Osteoblast (primary cell): ENCODE measurements around the gene AOAH. TPM values are rescaled to one million over a fixed set of nuclear protein-coding genes. Genes with fewer than 3 reads are reported as not detected.
"Not testable (repeated sequence)": the region's sequence is repeated elsewhere in the genome, so short reads cannot be mapped to it uniquely, and the experiment has no call there.

Source experiments
- DNase-seq: peaks from one replicate; pipeline ENCODE4 v3.0.0; 2011; ENCODE audit warnings: low spot score, mixed read lengths; ENCODE audit not compliant: insufficient read length; ENCODE audit errors: missing footprints
- H2AFZ ChIP-seq: 2 replicates; pipeline ENCODE4 v1.6.0; 2011; ENCODE audit warnings: mild to moderate bottlenecking, low read length
- H3K27ac ChIP-seq: 2 replicates; pipeline ENCODE4 v1.5.1; 2011; ENCODE audit warnings: mild to moderate bottlenecking, low read depth, low read length, moderate library complexity
- H3K27me3 ChIP-seq: 2 replicates; pipeline ENCODE4 v1.6.0; 2012; ENCODE audit warnings: mild to moderate bottlenecking, control low read depth, inconsistent platforms, low read length, moderate library complexity; ENCODE audit not compliant: insufficient read depth
- H3K36me3 ChIP-seq: 2 replicates; pipeline ENCODE4 v1.5.1; 2011; ENCODE audit warnings: mild to moderate bottlenecking, low read length, control low read depth, moderate library complexity; ENCODE audit not compliant: insufficient read depth
- H3K4me1 ChIP-seq: 2 replicates; pipeline ENCODE4 v1.5.1; 2011; ENCODE audit warnings: mild to moderate bottlenecking, low read length, control low read depth, moderate library complexity; ENCODE audit not compliant: insufficient read depth
- H3K4me2 ChIP-seq: 2 replicates; pipeline ENCODE4 v1.6.0; 2011; ENCODE audit warnings: mild to moderate bottlenecking, low read length; ENCODE audit not compliant: insufficient read depth
- H3K4me3 ChIP-seq: fragments of 200-600 bp; sonication (generic); 3 replicates; pipeline ENCODE4 v1.5.1; 2012; ENCODE audit warnings: mild to moderate bottlenecking, low read length, inconsistent platforms; ENCODE audit not compliant: insufficient read depth
- H3K79me2 ChIP-seq: 2 replicates; pipeline ENCODE4 v1.6.0; 2012; ENCODE audit warnings: mild to moderate bottlenecking, low read length, control low read depth, inconsistent platforms; ENCODE audit not compliant: insufficient read depth
- H3K9me3 ChIP-seq: 2 replicates; pipeline ENCODE4 v1.5.1; 2011; ENCODE audit warnings: low read depth, low read length, control low read depth
- H4K20me1 ChIP-seq: 2 replicates; pipeline ENCODE4 v1.6.0; 2012; ENCODE audit warnings: mild to moderate bottlenecking, low read length, control low read depth; ENCODE audit not compliant: insufficient read depth
- CTCF ChIP-seq: IDR thresholded peaks from 2 replicates; pipeline ENCODE4 v1.5.1; 2011; ENCODE audit warnings: mild to moderate bottlenecking, low read depth, low read length, moderate library complexity; ENCODE audit errors: extremely low read depth
- total RNA-seq: library from RNA; depleted of rRNA; stranded (reverse); fragments of >200 nt; gene quantifications from 2 replicates; pipeline ENCODE4 v1.2.3, GENCODE V29; 2012

AOAH gene
- total RNA-seq, 1 donor: under 0.01 TPM

- H2AFZ ChIP-seq: no peak overlapping the region
- no peak overlapping the region for H3K27ac ChIP-seq
- no peak overlapping the region for H3K4me2 ChIP-seq
- no peaks in the 10 kb centered on the region for H4K20me1 ChIP-seq
- TF ChIP-seq CTCF: no peak
- H3K4me1 ChIP-seq: no peaks in the 10 kb centered on the region
- H3K79me2 ChIP-seq: no peaks in the 10 kb centered on the region
- no peak overlapping the region for H3K4me3 ChIP-seq
- H3K27me3 ChIP-seq: no peaks in the 10 kb centered on the region
- no peak for DNase-seq
- H3K36me3 ChIP-seq: no peaks in the 10 kb centered on the region
- H3K9me3 ChIP-seq: no peaks in the 10 kb centered on the region
Measured at GRCh38 chr7:36717586-36717985, 6.7 kb downstream of the AOAH start.

DNA sequence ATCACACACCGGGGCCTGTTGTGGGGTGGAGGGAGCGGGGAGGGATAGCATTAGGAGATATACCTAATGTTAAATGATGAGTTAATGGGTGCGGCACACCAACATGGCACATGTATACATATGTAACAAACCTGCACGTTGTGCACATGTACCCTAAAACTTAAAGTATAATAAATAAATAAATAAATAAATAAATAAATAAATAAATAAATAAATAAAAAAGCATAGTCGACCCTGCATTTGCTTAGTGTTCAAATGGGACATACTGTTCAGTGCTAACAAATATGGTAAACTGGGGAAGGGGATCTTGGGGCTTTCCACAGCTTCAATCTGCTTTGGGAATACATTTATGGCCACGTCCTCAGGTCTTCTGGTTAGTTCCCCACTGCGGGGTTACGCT is 7.5 kb downstream of the AOAH start:
- H3K9me3 ChIP-seq, H3K79me2 ChIP-seq, H4K20me1 ChIP-seq, H3K4me1 ChIP-seq, H3K27ac ChIP-seq, H3K36me3 ChIP-seq, H2AFZ ChIP-seq, DNase-seq, H3K27me3 ChIP-seq, H3K4me2 ChIP-seq, H3K4me3 ChIP-seq: not testable (repeated sequence)

DNA sequence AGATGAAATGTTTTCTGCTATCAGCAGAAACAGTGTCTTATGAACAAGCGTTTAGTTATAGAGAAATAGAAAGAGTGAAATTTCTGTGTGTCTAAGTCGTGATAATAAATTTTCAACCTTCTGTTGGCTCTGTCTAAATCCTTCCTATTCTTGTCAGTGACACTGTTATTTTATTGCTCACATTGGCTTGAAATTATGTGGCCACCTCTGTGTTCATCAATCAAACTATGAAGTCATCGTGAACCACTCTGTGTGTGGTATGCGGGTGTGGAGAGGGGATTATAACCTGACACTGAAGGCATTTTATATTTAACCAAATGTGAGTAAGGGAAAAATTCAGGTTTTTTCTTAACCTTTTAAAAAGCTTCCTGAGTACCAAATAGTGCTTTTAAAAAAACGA is 12.3 kb downstream of the AOAH start:
- DNase-seq: no peak
- Histone ChIP-seq H3K9me3 (no peaks in the 10 kb centered on the region), H3K27me3 (no peaks in the 10 kb centered on the region), H2AFZ (no peak overlapping the region), H3K4me3 (no peak overlapping the region), H4K20me1 (no peaks in the 10 kb centered on the region), H3K79me2 (no peaks in the 10 kb centered on the region), H3K4me2 (no peak overlapping the region), H3K36me3 (no peaks in the 10 kb centered on the region), H3K27ac (no peak overlapping the region), H3K4me1 (no peaks in the 10 kb centered on the region)
- TF ChIP-seq CTCF: no peak

- Histone ChIP-seq H4K20me1 (no peaks in the 10 kb centered on the region), H3K9me3 (no peaks in the 10 kb centered on the region), H3K4me2 (no peak overlapping the region), H3K27ac (no peak overlapping the region), H2AFZ (no peak overlapping the region), H3K4me1 (no peaks in the 10 kb centered on the region), H3K79me2 (no peaks in the 10 kb centered on the region), H3K4me3 (no peak overlapping the region), H3K36me3 (no peaks in the 10 kb centered on the region), H3K27me3 (no peaks in the 10 kb centered on the region)
- no peak for TF ChIP-seq CTCF
- DNase-seq: no peak
Measured at GRCh38 chr7:36711256-36711655, 13.0 kb downstream of the AOAH start.
